SK-N-SH treated with all-trans-retinoic acid at 6 μM for 48 hours (cell line): ENCODE results near the gene IQCM.

Experiments
- ATAC-seq: fragments of 200-7000 bp; cut with Tn5 transposase; 3 replicates; pipeline ENCODE4 v1.9.1; 2020; ENCODE audit warnings: mild to moderate bottlenecking, moderate library complexity
- ARNTL ChIP-seq: fragments of 450-650 bp; formaldehyde crosslinking; IDR thresholded peaks from 2 replicates; pipeline ENCODE4 v1.5.0; 2020; ENCODE audit warnings: low read depth, mild to moderate bottlenecking, moderate library complexity, borderline replicate concordance
- BACH2 ChIP-seq: fragments of 250-450 bp; sonication (Bioruptor Pico); IDR thresholded peaks from 2 replicates; pipeline ENCODE4 v1.9.0; 2021; ENCODE audit warnings: mild to moderate bottlenecking, borderline replicate concordance
- CSDC2 ChIP-seq: fragments of 250-450 bp; sonication (Bioruptor Pico); IDR thresholded peaks from 2 replicates; pipeline ENCODE4 v1.5.0; 2020; ENCODE audit warnings: mild to moderate bottlenecking, moderate library complexity
- ESRRG ChIP-seq: fragments of 250-450 bp; sonication (Bioruptor Pico); IDR thresholded peaks from 2 replicates; pipeline ENCODE4 v1.6.1; 2021; ENCODE audit warnings: mild to moderate bottlenecking
- GLIS3 ChIP-seq: fragments of 250-450 bp; sonication (Bioruptor Pico); IDR thresholded peaks from 2 replicates; pipeline ENCODE4 v1.5.0; 2020; ENCODE audit warnings: mild to moderate bottlenecking, moderate library complexity
- ISL1 ChIP-seq: fragments of 250-450 bp; sonication (Bioruptor Pico); IDR thresholded peaks from 2 replicates; pipeline ENCODE4 v2.1.2; 2022; ENCODE audit warnings: mild to moderate bottlenecking, moderate library complexity
- OSR1 ChIP-seq: fragments of 250-450 bp; sonication (Bioruptor Pico); IDR thresholded peaks from 2 replicates; pipeline ENCODE4 v1.8.0; 2022; ENCODE audit warnings: moderate library complexity, mild to moderate bottlenecking, inconsistent platforms
- PPARA ChIP-seq: fragments of 250-450 bp; sonication (Bioruptor Pico); IDR thresholded peaks from 2 replicates; pipeline ENCODE4 v1.5.0; 2020; ENCODE audit warnings: mild to moderate bottlenecking, borderline replicate concordance
- RARB ChIP-seq: fragments of 250-450 bp; sonication (Bioruptor Pico); IDR thresholded peaks from 2 replicates; pipeline ENCODE4 v1.8.0; 2021; ENCODE audit warnings: mild to moderate bottlenecking, moderate library complexity
- SNAI2 ChIP-seq: fragments of 250-450 bp; sonication (Bioruptor Pico); IDR thresholded peaks from 2 replicates; pipeline ENCODE4 v1.5.0; 2020; ENCODE audit warnings: mild to moderate bottlenecking, moderate library complexity
- TCF4 ChIP-seq: fragments of 250-450 bp; sonication (Bioruptor Pico); IDR thresholded peaks from 2 replicates; pipeline ENCODE4 v1.8.0; 2021; ENCODE audit warnings: mild to moderate bottlenecking, moderate library complexity, borderline replicate concordance
- TOX ChIP-seq: fragments of 250-450 bp; sonication (Bioruptor Pico); IDR thresholded peaks from 2 replicates; pipeline ENCODE4 v1.8.0; 2021; ENCODE audit warnings: mild to moderate bottlenecking, moderate library complexity, borderline replicate concordance
- ZC3H10 ChIP-seq: fragments of 250-450 bp; sonication (Bioruptor Pico); IDR thresholded peaks from 2 replicates; pipeline ENCODE4 v1.5.1; 2021; ENCODE audit warnings: mild to moderate bottlenecking, moderate library complexity
- ZFP3 ChIP-seq: fragments of 250-450 bp; sonication (Bioruptor Pico); IDR thresholded peaks from 2 replicates; pipeline ENCODE4 v1.5.0; 2020; ENCODE audit warnings: mild to moderate bottlenecking, moderate library complexity
- ZFP30 ChIP-seq: fragments of 450-650 bp; formaldehyde crosslinking; IDR thresholded peaks from 2 replicates; pipeline ENCODE4 v1.5.0; 2022; ENCODE audit warnings: mild to moderate bottlenecking, moderate library complexity
- ZNF565 ChIP-seq: fragments of 450-650 bp; formaldehyde crosslinking; conservative IDR thresholded peaks from 2 replicates; pipeline ENCODE4 v1.5.0; 2020; ENCODE audit warnings: low read depth, mild to moderate bottlenecking, moderate library complexity
- ZNF70 ChIP-seq: fragments of 450-650 bp; formaldehyde crosslinking; IDR thresholded peaks from 2 replicates; pipeline ENCODE4 v1.5.0; 2020; ENCODE audit warnings: mild to moderate bottlenecking, moderate library complexity
- TF ChIP-seq, protein P1 (sequence below): fragments of 250-450 bp; sonication (Bioruptor Pico); IDR thresholded peaks from 2 replicates; pipeline ENCODE4 v1.5.0; 2020; ENCODE audit warnings: mild to moderate bottlenecking, moderate library complexity
- TF ChIP-seq, protein P2 (sequence below): fragments of 250-450 bp; sonication (Bioruptor Pico); IDR thresholded peaks from 2 replicates; pipeline ENCODE4 v1.8.0; 2020; ENCODE audit warnings: mild to moderate bottlenecking, moderate library complexity, borderline replicate concordance
- TF ChIP-seq, protein P3 (sequence below): fragments of 250-450 bp; sonication (Bioruptor Pico); IDR thresholded peaks from 2 replicates; pipeline ENCODE4 v1.8.0; 2021; ENCODE audit warnings: low read depth, mild to moderate bottlenecking, moderate library complexity, borderline replicate concordance
- TF ChIP-seq, protein P4 (sequence below): fragments of 250-450 bp; sonication (Bioruptor Pico); IDR thresholded peaks from 2 replicates; pipeline ENCODE4 v1.5.1; 2020; ENCODE audit warnings: low read depth, mild to moderate bottlenecking, moderate library complexity
- TF ChIP-seq, protein P5 (sequence below): fragments of 250-450 bp; sonication (Bioruptor Pico); IDR thresholded peaks from 2 replicates; pipeline ENCODE4 v1.5.1; 2021; ENCODE audit warnings: mild to moderate bottlenecking, moderate library complexity

The IQCM gene

DNA sequence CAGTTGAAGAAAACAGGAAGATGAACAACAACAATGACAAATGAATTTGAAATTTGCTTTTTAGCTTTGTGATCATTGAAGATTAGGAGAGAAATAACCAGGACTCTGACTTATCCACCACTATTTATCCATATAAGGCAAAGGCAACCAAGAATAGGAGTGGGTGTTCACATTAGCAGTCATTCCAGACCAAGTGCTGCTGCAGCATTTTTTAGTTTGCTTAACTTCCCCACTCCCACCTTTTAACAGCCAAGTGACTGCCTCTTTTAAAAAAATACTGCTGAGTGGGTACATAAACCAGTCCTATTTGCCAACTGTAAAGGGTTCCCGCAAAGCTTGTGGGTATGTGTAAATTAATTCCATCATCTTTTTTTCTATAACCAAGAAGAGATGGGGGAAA lies 230.9 kb downstream of the IQCM start:
- ATAC-seq = no peak
- TF ChIP-seq, protein P1, sequence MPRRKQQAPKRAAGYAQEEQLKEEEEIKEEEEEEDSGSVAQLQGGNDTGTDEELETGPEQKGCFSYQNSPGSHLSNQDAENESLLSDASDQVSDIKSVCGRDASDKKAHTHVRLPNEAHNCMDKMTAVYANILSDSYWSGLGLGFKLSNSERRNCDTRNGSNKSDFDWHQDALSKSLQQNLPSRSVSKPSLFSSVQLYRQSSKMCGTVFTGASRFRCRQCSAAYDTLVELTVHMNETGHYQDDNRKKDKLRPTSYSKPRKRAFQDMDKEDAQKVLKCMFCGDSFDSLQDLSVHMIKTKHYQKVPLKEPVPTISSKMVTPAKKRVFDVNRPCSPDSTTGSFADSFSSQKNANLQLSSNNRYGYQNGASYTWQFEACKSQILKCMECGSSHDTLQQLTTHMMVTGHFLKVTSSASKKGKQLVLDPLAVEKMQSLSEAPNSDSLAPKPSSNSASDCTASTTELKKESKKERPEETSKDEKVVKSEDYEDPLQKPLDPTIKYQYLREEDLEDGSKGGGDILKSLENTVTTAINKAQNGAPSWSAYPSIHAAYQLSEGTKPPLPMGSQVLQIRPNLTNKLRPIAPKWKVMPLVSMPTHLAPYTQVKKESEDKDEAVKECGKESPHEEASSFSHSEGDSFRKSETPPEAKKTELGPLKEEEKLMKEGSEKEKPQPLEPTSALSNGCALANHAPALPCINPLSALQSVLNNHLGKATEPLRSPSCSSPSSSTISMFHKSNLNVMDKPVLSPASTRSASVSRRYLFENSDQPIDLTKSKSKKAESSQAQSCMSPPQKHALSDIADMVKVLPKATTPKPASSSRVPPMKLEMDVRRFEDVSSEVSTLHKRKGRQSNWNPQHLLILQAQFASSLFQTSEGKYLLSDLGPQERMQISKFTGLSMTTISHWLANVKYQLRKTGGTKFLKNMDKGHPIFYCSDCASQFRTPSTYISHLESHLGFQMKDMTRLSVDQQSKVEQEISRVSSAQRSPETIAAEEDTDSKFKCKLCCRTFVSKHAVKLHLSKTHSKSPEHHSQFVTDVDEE (CRISPR knock-in tag) = no peak
- TF ChIP-seq ZC3H10 (CRISPR knock-in tag) = no peak
- TF ChIP-seq OSR1 (CRISPR knock-in tag) = no peak
- no peak for TF ChIP-seq TOX (CRISPR knock-in tag)
- TF ChIP-seq ZNF565 = no peak
- no peak for TF ChIP-seq CSDC2
- TF ChIP-seq ESRRG (CRISPR knock-in tag) = no peak
- TF ChIP-seq ISL1 (CRISPR knock-in tag) = no peak
- no peak for TF ChIP-seq RARB (CRISPR knock-in tag)

DNA sequence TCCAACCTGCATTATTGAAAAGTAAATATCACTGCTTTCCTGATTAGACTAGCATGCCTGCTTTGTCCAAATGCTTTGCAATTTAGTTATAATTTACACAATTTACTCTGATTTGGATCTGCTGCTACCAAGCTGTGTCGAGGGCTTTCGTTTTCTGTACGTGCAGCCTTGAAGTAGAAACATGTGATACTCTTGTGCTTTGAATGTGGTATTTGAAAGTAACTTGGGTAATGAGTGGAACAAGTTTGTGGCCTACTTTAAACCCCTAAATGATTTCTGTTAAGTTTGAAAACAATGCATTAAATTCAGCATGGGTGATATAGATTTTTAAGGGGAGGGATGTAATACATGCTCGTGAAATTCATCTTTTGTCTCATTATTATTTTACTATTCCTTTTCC lies 240.7 kb downstream of the IQCM start:
- TF ChIP-seq, protein P2, sequence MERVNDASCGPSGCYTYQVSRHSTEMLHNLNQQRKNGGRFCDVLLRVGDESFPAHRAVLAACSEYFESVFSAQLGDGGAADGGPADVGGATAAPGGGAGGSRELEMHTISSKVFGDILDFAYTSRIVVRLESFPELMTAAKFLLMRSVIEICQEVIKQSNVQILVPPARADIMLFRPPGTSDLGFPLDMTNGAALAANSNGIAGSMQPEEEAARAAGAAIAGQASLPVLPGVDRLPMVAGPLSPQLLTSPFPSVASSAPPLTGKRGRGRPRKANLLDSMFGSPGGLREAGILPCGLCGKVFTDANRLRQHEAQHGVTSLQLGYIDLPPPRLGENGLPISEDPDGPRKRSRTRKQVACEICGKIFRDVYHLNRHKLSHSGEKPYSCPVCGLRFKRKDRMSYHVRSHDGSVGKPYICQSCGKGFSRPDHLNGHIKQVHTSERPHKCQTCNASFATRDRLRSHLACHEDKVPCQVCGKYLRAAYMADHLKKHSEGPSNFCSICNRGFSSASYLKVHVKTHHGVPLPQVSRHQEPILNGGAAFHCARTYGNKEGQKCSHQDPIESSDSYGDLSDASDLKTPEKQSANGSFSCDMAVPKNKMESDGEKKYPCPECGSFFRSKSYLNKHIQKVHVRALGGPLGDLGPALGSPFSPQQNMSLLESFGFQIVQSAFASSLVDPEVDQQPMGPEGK (CRISPR knock-in tag) = no peak
- TF ChIP-seq ISL1 (CRISPR knock-in tag) = no peak
- TF ChIP-seq, protein P3, sequence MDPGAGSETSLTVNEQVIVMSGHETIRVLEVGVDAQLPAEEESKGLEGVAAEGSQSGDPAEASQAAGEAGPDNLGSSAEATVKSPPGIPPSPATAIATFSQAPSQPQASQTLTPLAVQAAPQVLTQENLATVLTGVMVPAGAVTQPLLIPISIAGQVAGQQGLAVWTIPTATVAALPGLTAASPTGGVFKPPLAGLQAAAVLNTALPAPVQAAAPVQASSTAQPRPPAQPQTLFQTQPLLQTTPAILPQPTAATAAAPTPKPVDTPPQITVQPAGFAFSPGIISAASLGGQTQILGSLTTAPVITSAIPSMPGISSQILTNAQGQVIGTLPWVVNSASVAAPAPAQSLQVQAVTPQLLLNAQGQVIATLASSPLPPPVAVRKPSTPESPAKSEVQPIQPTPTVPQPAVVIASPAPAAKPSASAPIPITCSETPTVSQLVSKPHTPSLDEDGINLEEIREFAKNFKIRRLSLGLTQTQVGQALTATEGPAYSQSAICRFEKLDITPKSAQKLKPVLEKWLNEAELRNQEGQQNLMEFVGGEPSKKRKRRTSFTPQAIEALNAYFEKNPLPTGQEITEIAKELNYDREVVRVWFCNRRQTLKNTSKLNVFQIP (CRISPR knock-in tag) = no peak
- TF ChIP-seq, protein P4, sequence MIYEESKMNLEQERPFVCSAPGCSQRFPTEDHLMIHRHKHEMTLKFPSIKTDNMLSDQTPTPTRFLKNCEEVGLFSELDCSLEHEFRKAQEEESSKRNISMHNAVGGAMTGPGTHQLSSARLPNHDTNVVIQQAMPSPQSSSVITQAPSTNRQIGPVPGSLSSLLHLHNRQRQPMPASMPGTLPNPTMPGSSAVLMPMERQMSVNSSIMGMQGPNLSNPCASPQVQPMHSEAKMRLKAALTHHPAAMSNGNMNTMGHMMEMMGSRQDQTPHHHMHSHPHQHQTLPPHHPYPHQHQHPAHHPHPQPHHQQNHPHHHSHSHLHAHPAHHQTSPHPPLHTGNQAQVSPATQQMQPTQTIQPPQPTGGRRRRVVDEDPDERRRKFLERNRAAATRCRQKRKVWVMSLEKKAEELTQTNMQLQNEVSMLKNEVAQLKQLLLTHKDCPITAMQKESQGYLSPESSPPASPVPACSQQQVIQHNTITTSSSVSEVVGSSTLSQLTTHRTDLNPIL = no peak
- no peak for TF ChIP-seq ESRRG (CRISPR knock-in tag)
- no peak for TF ChIP-seq PPARA (CRISPR knock-in tag)
- TF ChIP-seq TCF4 (CRISPR knock-in tag) = no peak
- no peak for TF ChIP-seq ZNF565
- no peak for TF ChIP-seq SNAI2
- no peak for TF ChIP-seq ZFP30
- no peak for TF ChIP-seq OSR1 (CRISPR knock-in tag)
- TF ChIP-seq ZC3H10 (CRISPR knock-in tag) = no peak
- TF ChIP-seq GLIS3 (CRISPR knock-in tag) = no peak
- no peak for TF ChIP-seq TOX (CRISPR knock-in tag)
- no peak for TF ChIP-seq ZNF70
- no peak for TF ChIP-seq RARB (CRISPR knock-in tag)
- no peak for ATAC-seq

DNA sequence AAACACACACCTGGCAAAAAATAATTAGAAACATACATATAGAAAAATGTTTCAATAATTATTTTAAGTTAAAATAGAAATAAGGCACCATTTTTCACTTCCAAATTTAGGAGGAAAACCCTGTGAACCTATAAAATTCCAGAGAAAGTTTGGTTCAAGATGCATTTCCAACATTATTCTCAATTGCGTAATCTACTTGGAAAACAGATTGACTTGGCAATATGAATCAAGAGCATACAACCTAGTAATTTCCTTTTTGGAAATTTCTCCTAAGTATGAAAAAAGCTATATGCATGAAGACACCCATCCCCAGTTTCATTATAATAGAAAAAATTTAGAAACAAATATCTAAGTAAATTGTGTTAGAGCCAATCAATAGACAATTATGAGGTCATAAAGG lies 242.9 kb downstream of the IQCM start:
- no peak for ATAC-seq
- TF ChIP-seq ZFP3 (CRISPR knock-in tag) = no peak
- TF ChIP-seq, protein P5, sequence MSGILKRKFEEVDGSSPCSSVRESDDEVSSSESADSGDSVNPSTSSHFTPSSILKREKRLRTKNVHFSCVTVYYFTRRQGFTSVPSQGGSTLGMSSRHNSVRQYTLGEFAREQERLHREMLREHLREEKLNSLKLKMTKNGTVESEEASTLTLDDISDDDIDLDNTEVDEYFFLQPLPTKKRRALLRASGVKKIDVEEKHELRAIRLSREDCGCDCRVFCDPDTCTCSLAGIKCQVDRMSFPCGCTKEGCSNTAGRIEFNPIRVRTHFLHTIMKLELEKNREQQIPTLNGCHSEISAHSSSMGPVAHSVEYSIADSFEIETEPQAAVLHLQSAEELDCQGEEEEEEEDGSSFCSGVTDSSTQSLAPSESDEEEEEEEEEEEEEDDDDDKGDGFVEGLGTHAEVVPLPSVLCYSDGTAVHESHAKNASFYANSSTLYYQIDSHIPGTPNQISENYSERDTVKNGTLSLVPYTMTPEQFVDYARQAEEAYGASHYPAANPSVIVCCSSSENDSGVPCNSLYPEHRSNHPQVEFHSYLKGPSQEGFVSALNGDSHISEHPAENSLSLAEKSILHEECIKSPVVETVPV (CRISPR knock-in tag) = no peak
- no peak for TF ChIP-seq ZNF70
- TF ChIP-seq PPARA (CRISPR knock-in tag) = no peak
- TF ChIP-seq SNAI2 = no peak
- TF ChIP-seq, protein P1 (CRISPR knock-in tag) = no peak
- no peak for TF ChIP-seq ARNTL (CRISPR knock-in tag)
- TF ChIP-seq ZC3H10 (CRISPR knock-in tag) = no peak
- no peak for TF ChIP-seq ESRRG (CRISPR knock-in tag)
- no peak for TF ChIP-seq BACH2 (CRISPR knock-in tag)
- TF ChIP-seq TCF4 (CRISPR knock-in tag) = no peak
- no peak for TF ChIP-seq ISL1 (CRISPR knock-in tag)
- TF ChIP-seq RARB (CRISPR knock-in tag) = no peak
- TF ChIP-seq, protein P3 (CRISPR knock-in tag) = no peak
- TF ChIP-seq ZFP30 = no peak
